Activated T-cell treated with anti-CD3 and anti-CD28 coated beads, Interleukin-2, amount 50 U/mL, for 72 hours (primary cell): Measurements from ENCODE around the gene ADORA2A. TPM values are rescaled to one million over a fixed set of nuclear protein-coding genes. Genes with fewer than 3 reads are reported as not detected.

Experiments
- ATAC-seq, 2 donors: fragments of 150-1000 bp; cut with Tn5 transposase; replicated peaks in 1 of 2; 2 replicates each; pipeline ENCODE4 v1.10.0; 2021; ENCODE audit warnings: moderate library complexity in 2 of 2, mild to moderate bottlenecking in 1 of 2
- DNase-seq, 2 donors: peaks; one replicate each; pipeline ENCODE4 v3.0.0; 2021 to 2022; ENCODE audit warnings: mixed read lengths in 1 of 2
- H3K27ac Mint-ChIP-seq: one replicate; pipeline ENCODE4 v1.8.0; 2022; ENCODE audit warnings: mild to moderate bottlenecking, moderate library complexity, mixed read lengths
- H3K27me3 Mint-ChIP-seq: one replicate; pipeline ENCODE4 v1.8.0; 2022; ENCODE audit warnings: low read depth, mixed read lengths
- H3K36me3 Mint-ChIP-seq, 2 donors: one replicate each; pipeline ENCODE4 v1.8.0; 2022; ENCODE audit warnings: mixed read lengths in 2 of 2, mild to moderate bottlenecking in 1 of 2; ENCODE audit not compliant: insufficient read depth in 2 of 2
- H3K4me1 Mint-ChIP-seq: one replicate; pipeline ENCODE4 v1.8.0; 2022; ENCODE audit warnings: low read depth, mixed read lengths
- H3K4me3 Mint-ChIP-seq, 2 donors: one replicate each; pipeline ENCODE4 v1.8.0; 2022; ENCODE audit warnings: mild to moderate bottlenecking in 2 of 2, mixed read lengths in 2 of 2, moderate library complexity in 2 of 2
- H3K9me3 Mint-ChIP-seq, 2 donors: one replicate each; pipeline ENCODE4 v1.8.0; 2022; ENCODE audit warnings: mixed read lengths in 2 of 2
- total RNA-seq, 2 donors: library from RNA; stranded (reverse); gene quantifications; one replicate each; pipeline ENCODE4 v1.2.3, GENCODE V29; 2022

Gene ADORA2A
- 10 to 100 TPM; 34.6 to 41.2 TPM for total RNA-seq

GRCh38 chr22:24427500-24428164, at the start of gene ADORA2A:
Gene ADORA2A, plus strand, starts transcription at chr22:24427599. Its CDS starts 5,806 bp downstream, at chr22:24433405.
- Mint-ChIP-seq H3K36me3 (peaks cover 0 to 4% of the 10 kb centered on the region in 2 donors), H3K4me1 (peaks cover 73% of the 10 kb centered on the region), H3K27me3 (no peaks in the 10 kb centered on the region), H3K9me3 (no peaks in the 10 kb centered on the region), H3K4me3 (peak within 1 kb of the TSS; percentile 78 to 89), H3K27ac (peak within 1 kb of the TSS; percentile 92)
- ATAC-seq (peak; percentile 68 to 70), DNase-seq (peak; percentile 80 to 82)

GRCh38 chr22:24379536-24379935, 47.9 kb upstream of the ADORA2A start:
- peaks cover 22% of the 10 kb centered on the region for H3K4me1 Mint-ChIP-seq
- no peak overlapping the region for H3K4me3 Mint-ChIP-seq
- no peaks in the 10 kb centered on the region for H3K27me3 Mint-ChIP-seq
- H3K36me3 Mint-ChIP-seq: peaks cover 0 to 13% of the 10 kb centered on the region in 2 donors
- ATAC-seq: no peak
- no peak for DNase-seq
- H3K27ac Mint-ChIP-seq: no peak overlapping the region
- H3K9me3 Mint-ChIP-seq: no peaks in the 10 kb centered on the region

- ATAC-seq (no peak), DNase-seq (no peak)
- Mint-ChIP-seq H3K4me1 (peaks cover 22% of the 10 kb centered on the region), H3K36me3 (peaks cover 0 to 6% of the 10 kb centered on the region in 2 donors), H3K4me3 (no peak overlapping the region), H3K27ac (no peak overlapping the region), H3K9me3 (no peaks in the 10 kb centered on the region), H3K27me3 (no peaks in the 10 kb centered on the region)
Observed at GRCh38 chr22:24380220-24380904, 47.0 kb upstream of the ADORA2A start.

GRCh38 chr22:24380905-24381230, 46.5 kb upstream of the ADORA2A start:
- peaks cover 20% of the 10 kb centered on the region for H3K4me1 Mint-ChIP-seq
- ATAC-seq (no peak), DNase-seq (no peak)
- H3K27ac Mint-ChIP-seq: no peak overlapping the region
- no peaks in the 10 kb centered on the region for H3K27me3 Mint-ChIP-seq
- H3K36me3 Mint-ChIP-seq: peaks cover 0 to 6% of the 10 kb centered on the region in 2 donors
- H3K4me3 Mint-ChIP-seq: no peak overlapping the region
- no peaks in the 10 kb centered on the region for H3K9me3 Mint-ChIP-seq

GRCh38 chr22:24383061-24383460, 44.3 kb upstream of the ADORA2A start:
- Mint-ChIP-seq H3K36me3 (peaks cover 0 to 10% of the 10 kb centered on the region in 2 donors), H3K27me3 (no peaks in the 10 kb centered on the region), H3K9me3 (no peaks in the 10 kb centered on the region), H3K4me3 (no peak overlapping the region), H3K27ac (no peak overlapping the region), H3K4me1 (peaks cover 16% of the 10 kb centered on the region)
- no peak for DNase-seq
- no peak for ATAC-seq

GRCh38 chr22:24384131-24384530, 43.3 kb upstream of the ADORA2A start:
- DNase-seq: no peak

GRCh38 chr22:24386937-24387471, 40.4 kb upstream of the ADORA2A start:
- H3K4me1 Mint-ChIP-seq: peaks cover 16% of the 10 kb centered on the region
- ATAC-seq (no peak), DNase-seq (no peak)
- H3K27me3 Mint-ChIP-seq: no peaks in the 10 kb centered on the region
- H3K4me3 Mint-ChIP-seq: no peak overlapping the region
- H3K9me3 Mint-ChIP-seq: no peaks in the 10 kb centered on the region
- no peak overlapping the region for H3K27ac Mint-ChIP-seq
- peaks cover 0 to 7% of the 10 kb centered on the region in 2 donors for H3K36me3 Mint-ChIP-seq

More at GRCh38 chr22:24384131-24384530, 43.3 kb upstream of the ADORA2A start:
- H3K4me1 Mint-ChIP-seq: peaks cover 9% of the 10 kb centered on the region
- H3K27me3 Mint-ChIP-seq: no peaks in the 10 kb centered on the region
- H3K27ac Mint-ChIP-seq: no peak overlapping the region
- H3K36me3 Mint-ChIP-seq: peaks cover 0 to 6% of the 10 kb centered on the region in 2 donors
- no peaks in the 10 kb centered on the region for H3K9me3 Mint-ChIP-seq
- no peak overlapping the region for H3K4me3 Mint-ChIP-seq
- no peak for ATAC-seq

- Mint-ChIP-seq H3K9me3 (no peaks in the 10 kb centered on the region), H3K27ac (no peak overlapping the region), H3K4me3 (no peak overlapping the region), H3K36me3 (peaks cover 0 to 5% of the 10 kb centered on the region in 2 donors), H3K4me1 (peaks cover 25% of the 10 kb centered on the region), H3K27me3 (no peaks in the 10 kb centered on the region)
- no peak for DNase-seq
- ATAC-seq: no peak
Observed at GRCh38 chr22:24389680-24390079, 37.7 kb upstream of the ADORA2A start.

GRCh38 chr22:24390156-24390555, 37.2 kb upstream of the ADORA2A start:
- Mint-ChIP-seq H3K27me3 (no peaks in the 10 kb centered on the region), H3K4me3 (no peak overlapping the region), H3K9me3 (no peaks in the 10 kb centered on the region), H3K36me3 (peaks cover under 1 to 6% of the 10 kb centered on the region in 2 donors), H3K4me1 (peaks cover 25% of the 10 kb centered on the region), H3K27ac (no peak overlapping the region)
- DNase-seq: no peak
- no peak for ATAC-seq

- no peak for ATAC-seq
- Mint-ChIP-seq H3K4me3 (no peak overlapping the region), H3K9me3 (no peaks in the 10 kb centered on the region), H3K4me1 (peaks cover 25% of the 10 kb centered on the region), H3K27ac (no peak overlapping the region), H3K27me3 (no peaks in the 10 kb centered on the region), H3K36me3 (peaks cover 2 to 8% of the 10 kb centered on the region in 2 donors)
- no peak for DNase-seq
Observed at GRCh38 chr22:24390576-24390975, 36.8 kb upstream of the ADORA2A start.

- H3K36me3 Mint-ChIP-seq: peaks cover 2 to 12% of the 10 kb centered on the region in 2 donors
- peaks cover 25% of the 10 kb centered on the region for H3K4me1 Mint-ChIP-seq
- peak overlapping the region; percentile 6 for H3K27ac Mint-ChIP-seq
- no peaks in the 10 kb centered on the region for H3K9me3 Mint-ChIP-seq
- ATAC-seq: no peak
- no peak overlapping the region for H3K4me3 Mint-ChIP-seq
- no peak for DNase-seq
- no peaks in the 10 kb centered on the region for H3K27me3 Mint-ChIP-seq
Observed at GRCh38 chr22:24391836-24392217, 35.6 kb upstream of the ADORA2A start.

- no peaks in the 10 kb centered on the region for H3K9me3 Mint-ChIP-seq
- H3K36me3 Mint-ChIP-seq: peaks cover 2 to 8% of the 10 kb centered on the region in 2 donors
- no peaks in the 10 kb centered on the region for H3K27me3 Mint-ChIP-seq
- no peak overlapping the region for H3K4me3 Mint-ChIP-seq
- peak overlapping the region; percentile 6 for H3K27ac Mint-ChIP-seq
- no peak for DNase-seq
- peaks cover 25% of the 10 kb centered on the region for H3K4me1 Mint-ChIP-seq
- ATAC-seq: no peak
Observed at GRCh38 chr22:24392218-24392931, 35.0 kb upstream of the ADORA2A start.

- ATAC-seq: no peak
- peaks cover 29% of the 10 kb centered on the region for H3K4me1 Mint-ChIP-seq
Observed at GRCh38 chr22:24393012-24393559, 34.3 kb upstream of the ADORA2A start.

More at GRCh38 chr22:24393012-24393559, 34.3 kb upstream of the ADORA2A start:
- Mint-ChIP-seq H3K27me3 (no peaks in the 10 kb centered on the region), H3K27ac (no peak overlapping the region), H3K36me3 (peaks cover 2 to 8% of the 10 kb centered on the region in 2 donors), H3K9me3 (no peaks in the 10 kb centered on the region), H3K4me3 (no peak overlapping the region)
- no peak for DNase-seq
